Posterior cingulate gyrus (tissue), 11 donors: ENCODE measurements around the gene RASA3.

Source experiments
- DNase-seq, 10 donors: peaks; one replicate each; pipeline versions ENCODE4 v3.0.0 to v3.0.0-alpha.2; 2020 to 2021; ENCODE audit warnings: mixed read lengths in 3 of 10
- intact Hi-C: fragments of 100-400 bp; cut with DNase I; formaldehyde crosslinking; loops from one replicate; pipeline ENCODE4 v1.15.1; 2023

Gene RASA3

GRCh38 chr13:114050536-114051450 is 81.6 kb downstream of the RASA3 start:
- peak in 1 of 10 donors; percentile 64 for DNase-seq
- intact Hi-C loops: no loop called here

- intact Hi-C loops: no loop called here
Measured at GRCh38 chr13:114049626-114050101, 82.8 kb downstream of the RASA3 start.

GRCh38 chr13:114049026-114049425 is 83.4 kb downstream of the RASA3 start:
- intact Hi-C loops: no loop called here
- peak in 1 of 10 donors; percentile 39 for DNase-seq

More at GRCh38 chr13:114049626-114050101, 82.8 kb downstream of the RASA3 start:
- peak in 1 of 10 donors; percentile 59 for DNase-seq

- intact Hi-C loops: no loop called here
- no peak for DNase-seq
Measured at GRCh38 chr13:114048443-114048842, 84.0 kb downstream of the RASA3 start.

GRCh38 chr13:114047358-114047881 is 85.0 kb downstream of the RASA3 start:
- intact Hi-C loops: no loop called here
- no peak for DNase-seq

GRCh38 chr13:114046431-114046975 is 85.9 kb downstream of the RASA3 start:
- intact Hi-C loops: no loop called here

GRCh38 chr13:114045113-114045735 is 87.2 kb downstream of the RASA3 start:
- intact Hi-C loops: no loop called here
- peak in 2 of 10 donors; percentile 25 to 67 for DNase-seq

More at GRCh38 chr13:114046431-114046975, 85.9 kb downstream of the RASA3 start:
- DNase-seq: no peak

GRCh38 chr13:114044486-114044885 is 87.9 kb downstream of the RASA3 start:
- intact Hi-C loops: no loop called here
- no peak for DNase-seq

GRCh38 chr13:114043421-114044053 is 88.9 kb downstream of the RASA3 start:
- intact Hi-C loops: no loop called here
- peak in 1 of 10 donors; percentile 13 for DNase-seq

GRCh38 chr13:114042066-114042815 is 90.2 kb downstream of the RASA3 start:
- intact Hi-C loops: no loop called here
- peak in 1 of 10 donors; percentile 26 for DNase-seq

- intact Hi-C loops: no loop called here
- DNase-seq: peak in 3 of 10 donors; percentile 45 to 86 (median 64)
Measured at GRCh38 chr13:114041493-114041892, 90.9 kb downstream of the RASA3 start.

- intact Hi-C loops: loop anchor here (5.0 kb wide), 1 partner anchor 188 kb away; no protein-coding TSS in a partner anchor
Measured at GRCh38 chr13:114039471-114040141, 92.8 kb downstream of the RASA3 start.

GRCh38 chr13:114038900-114039299 is 93.5 kb downstream of the RASA3 start:
- intact Hi-C loops: loop anchor here (5.0 kb wide), 1 partner anchor 188 kb away; no protein-coding TSS in a partner anchor
- DNase-seq: peak in 2 of 10 donors; percentile 25 to 41

More at GRCh38 chr13:114039471-114040141, 92.8 kb downstream of the RASA3 start:
- peak in 1 of 10 donors; percentile 25 for DNase-seq

- intact Hi-C loops: loop anchor here (5.0 kb wide), 1 partner anchor 189 kb away; no protein-coding TSS in a partner anchor
- peak in 4 of 10 donors; percentile 44 to 88 (median 62) for DNase-seq
Measured at GRCh38 chr13:114038211-114038613, 94.2 kb downstream of the RASA3 start.

GRCh38 chr13:114037674-114038073 is 94.7 kb downstream of the RASA3 start:
- peak in 5 of 10 donors; percentile 40 to 89 (median 59) for DNase-seq
- intact Hi-C loops: loop anchor here (5.0 kb wide), 1 partner anchor 190 kb away; no protein-coding TSS in a partner anchor

- peak; percentile 63 to 97 (median 82) for DNase-seq
- intact Hi-C loops: loop anchor here (5.0 kb wide), 1 partner anchor 191 kb away; no protein-coding TSS in a partner anchor
Measured at GRCh38 chr13:114035583-114036531, 96.6 kb downstream of the RASA3 start.

- intact Hi-C loops: loop anchor here (5.0 kb wide), 1 partner anchor 192 kb away; no protein-coding TSS in a partner anchor
- DNase-seq: peak in 3 of 10 donors; percentile 28 to 82 (median 71)
Measured at GRCh38 chr13:114035186-114035582, 97.2 kb downstream of the RASA3 start.
